HepG2 (cell line): ENCODE measurements around the gene TF. TPM values are rescaled to one million over a fixed set of nuclear protein-coding genes. Genes with fewer than 3 reads are reported as not detected.
A peak's percentile ranks its signal among the peaks of the same experiment; 100 is the strongest.

Experiments
- FOXA1 ChIP-seq, 2 experiments: fragments of 450-650 bp in 1 of 2; sonication (generic) in 1 of 2; formaldehyde crosslinking in 1 of 2; IDR thresholded peaks; 2 replicates each; pipeline versions ENCODE4 v1.4.0 to v1.6.1; 2016 to 2020; ENCODE audit warnings: missing genetic modification reagents in 1 of 2
- FOXK2 ChIP-seq: fragments of 450-650 bp; IDR thresholded peaks from 2 replicates; pipeline ENCODE4 v1.6.1; 2016
- HCFC1 ChIP-seq: fragments of 150-350 bp; IDR thresholded peaks from 2 replicates; pipeline ENCODE4 v1.6.1; 2014; ENCODE audit warnings: low read depth, low read length
- HMGA1 ChIP-seq: sonication (generic); formaldehyde crosslinking; conservative IDR thresholded peaks from 2 replicates; pipeline ENCODE4 v1.4.0; 2020; ENCODE audit warnings: missing genetic modification reagents
- KDM4B ChIP-seq: sonication (generic); formaldehyde crosslinking; IDR thresholded peaks from 2 replicates; pipeline ENCODE4 v1.4.0; 2020; ENCODE audit warnings: missing genetic modification reagents
- MED13 ChIP-seq: sonication (generic); formaldehyde crosslinking; IDR thresholded peaks from 2 replicates; pipeline ENCODE4 v1.5.0; 2020; ENCODE audit warnings: missing genetic modification reagents
- PPARG ChIP-seq: conservative IDR thresholded peaks from 2 replicates; pipeline ENCODE4 v1.6.1; 2016; ENCODE audit warnings: missing biosample characterization, missing genetic modification reagents
- SIN3A ChIP-seq: IDR thresholded peaks from 2 replicates; pipeline ENCODE4 v1.6.1; 2011; ENCODE audit warnings: low read depth, mild to moderate bottlenecking, control low read depth, low read length, borderline replicate concordance
- SOX13 ChIP-seq, 3 experiments: fragments of 450-650 bp in 1 of 3; sonication (generic) in 1 of 3; formaldehyde crosslinking in 1 of 3; IDR thresholded peaks in 2 of 3; conservative IDR thresholded peaks in 1 of 3; 2 replicates each; pipeline versions ENCODE4 v1.5.0 to v1.6.1; 2016 to 2020; ENCODE audit warnings: antibody characterized with exemption in 1 of 3, mild to moderate bottlenecking in 1 of 3, missing compliant biosample characterization in 1 of 3, missing genetic modification reagents in 1 of 3, moderate library complexity in 1 of 3
- SP2 ChIP-seq: sonication (generic); formaldehyde crosslinking; IDR thresholded peaks from 2 replicates; pipeline ENCODE4 v1.5.1; 2020; ENCODE audit warnings: mild to moderate bottlenecking, missing genetic modification reagents
- TCF7L2 ChIP-seq: IDR thresholded peaks from 2 replicates; pipeline ENCODE4 v1.6.1; 2011; ENCODE audit warnings: mild to moderate bottlenecking, low read depth, low read length, moderate library complexity
- ZNF143 ChIP-seq: sonication (generic); formaldehyde crosslinking; IDR thresholded peaks from 2 replicates; pipeline ENCODE4 v1.4.0; 2020; ENCODE audit warnings: missing genetic modification reagents
- ZNF460 ChIP-seq: sonication (generic); formaldehyde crosslinking; IDR thresholded peaks from 2 replicates; pipeline ENCODE4 v1.5.1; 2020; ENCODE audit warnings: missing genetic modification reagents, mild to moderate bottlenecking, borderline replicate concordance
- ZNF556 ChIP-seq: sonication (generic); formaldehyde crosslinking; IDR thresholded peaks from 2 replicates; pipeline ENCODE4 v1.4.0; 2020; ENCODE audit warnings: mild to moderate bottlenecking, missing genetic modification reagents, borderline replicate concordance
- ZNF629 ChIP-seq: sonication (generic); formaldehyde crosslinking; conservative IDR thresholded peaks from 2 replicates; pipeline ENCODE4 v1.5.0; 2020; ENCODE audit warnings: missing genetic modification reagents
- ZNF660 ChIP-seq: sonication (generic); formaldehyde crosslinking; IDR thresholded peaks from 2 replicates; pipeline ENCODE4 v1.5.1; 2020; ENCODE audit warnings: mild to moderate bottlenecking, low read depth, missing genetic modification reagents, borderline replicate concordance
- polyA plus RNA-seq, 8 experiments: library from polyadenylated mRNA; depleted of rRNA in 3 of 8; stranded (reverse) in 7 of 8; unstranded in 1 of 8; fragments of >200 nt; fragmentation: Illumina TruSeq in 4 of 8; extraction: Trizol in 4 of 8; gene quantifications; 2 replicates each; pipeline versions ENCODE4 v1.2.1 to v1.2.3, GENCODE V29; 2011 to 2016; ENCODE audit warnings: low read depth in 4 of 8, missing spikeins in 1 of 8, mixed read lengths in 1 of 8; ENCODE audit not compliant: insufficient read depth in 1 of 8
- total RNA-seq, 5 experiments: library from RNA; depleted of rRNA; stranded (reverse); fragments of >200 nt; fragmentation: Illumina TruSeq; extraction: Trizol; gene quantifications; 2 replicates each; pipeline ENCODE4 v1.2.3, GENCODE V29; 2016; ENCODE audit warnings: low read depth in 1 of 5
- TF ChIP-seq, protein P1 (sequence below): sonication (generic); formaldehyde crosslinking; IDR thresholded peaks from 2 replicates; pipeline ENCODE4 v1.4.0; 2020; ENCODE audit warnings: missing genetic modification reagents
- TF ChIP-seq, protein P2 (sequence below): sonication (generic); formaldehyde crosslinking; IDR thresholded peaks from 2 replicates; pipeline ENCODE4 v1.4.0; 2020; ENCODE audit warnings: missing genetic modification reagents, low read depth, mild to moderate bottlenecking, borderline replicate concordance
- TF ChIP-seq, protein P3 (sequence below): IDR thresholded peaks from 2 replicates; pipeline ENCODE4 v1.6.1; 2012; ENCODE audit warnings: low read length, improper control_type of control experiment
- TF ChIP-seq, protein P4 (sequence below): sonication (generic); formaldehyde crosslinking; conservative IDR thresholded peaks from 2 replicates; pipeline ENCODE4 v1.8.0; 2022; ENCODE audit warnings: missing genetic modification reagents

Gene TF
- total and polyA plus RNA-seq, 2 of the 13 experiments (the other 11 are each of a cell fraction or from before 2014, with no cell fraction given), result 10,074 to 11,821 TPM

DNA sequence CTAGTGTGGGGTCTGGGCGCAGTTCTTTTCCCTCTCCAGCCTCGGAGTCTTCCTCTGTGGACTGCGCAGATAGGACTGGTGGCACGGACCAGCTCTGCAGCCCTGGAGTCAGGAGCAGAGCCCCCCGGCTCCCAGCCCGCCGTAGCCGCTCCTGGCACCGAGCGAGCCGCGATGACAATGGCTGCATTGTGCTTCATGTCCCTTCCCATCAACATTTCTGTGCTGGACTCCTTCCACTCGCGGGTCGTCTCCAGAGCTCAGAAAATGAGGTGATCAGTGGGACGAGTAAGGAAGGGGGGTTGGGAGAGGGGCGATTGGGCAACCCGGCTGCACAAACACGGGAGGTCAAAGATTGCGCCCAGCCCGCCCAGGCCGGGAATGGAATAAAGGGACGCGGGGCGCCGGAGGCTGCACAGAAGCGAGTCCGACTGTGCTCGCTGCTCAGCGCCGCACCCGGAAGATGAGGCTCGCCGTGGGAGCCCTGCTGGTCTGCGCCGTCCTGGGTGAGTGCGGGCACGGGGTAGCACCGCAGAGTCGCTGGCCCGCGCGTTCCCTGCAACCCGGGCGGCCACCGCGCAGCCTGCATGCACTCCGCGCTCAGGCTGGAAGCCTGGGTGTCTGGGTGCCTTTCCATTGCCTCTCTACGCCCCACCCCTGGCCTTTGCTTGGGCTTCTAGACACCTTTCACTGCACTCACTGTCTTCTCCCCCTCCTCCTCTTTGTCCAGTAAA, at the start of gene TF (continued):
- TF ChIP-seq, protein P1, sequence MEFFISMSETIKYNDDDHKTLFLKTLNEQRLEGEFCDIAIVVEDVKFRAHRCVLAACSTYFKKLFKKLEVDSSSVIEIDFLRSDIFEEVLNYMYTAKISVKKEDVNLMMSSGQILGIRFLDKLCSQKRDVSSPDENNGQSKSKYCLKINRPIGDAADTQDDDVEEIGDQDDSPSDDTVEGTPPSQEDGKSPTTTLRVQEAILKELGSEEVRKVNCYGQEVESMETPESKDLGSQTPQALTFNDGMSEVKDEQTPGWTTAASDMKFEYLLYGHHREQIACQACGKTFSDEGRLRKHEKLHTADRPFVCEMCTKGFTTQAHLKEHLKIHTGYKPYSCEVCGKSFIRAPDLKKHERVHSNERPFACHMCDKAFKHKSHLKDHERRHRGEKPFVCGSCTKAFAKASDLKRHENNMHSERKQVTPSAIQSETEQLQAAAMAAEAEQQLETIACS (CRISPR knock-in tag), result no peak
- TF ChIP-seq PPARG (CRISPR knock-in tag) (peak; percentile 77), HMGA1 (CRISPR knock-in tag) (no peak), ZNF143 (peak; percentile 57), SOX13 (IDR thresholded peaks at IDR 0.05) (peak; percentile 77), SOX13 (CRISPR knock-in tag; conservative IDR thresholded peaks at IDR 0.05 in 1 of 2, IDR thresholded peaks at IDR 0.05 in 1 of 2) (peak in 1 of 2 experiments; percentile 93; a peak in 2 of 4 replicates), ZNF629 (CRISPR knock-in tag) (peak; percentile 56), FOXK2 (no peak), FOXA1 (IDR thresholded peaks at IDR 0.05) (no peak), FOXA1 (CRISPR knock-in tag; IDR thresholded peaks at IDR 0.05) (peak; percentile 92), SIN3A (peak; percentile 95), ZNF660 (CRISPR knock-in tag) (no peak), ZNF460 (CRISPR knock-in tag) (peak; percentile 72; the same call in 1 of the 2 replicates), TCF7L2 (no peak), ZNF556 (CRISPR knock-in tag) (peak; percentile 97), MED13 (CRISPR knock-in tag) (peak; percentile 98), SP2 (CRISPR knock-in tag) (peak; percentile 31; the same call in 1 of the 2 replicates), HCFC1 (no peak), KDM4B (CRISPR knock-in tag) (peak; percentile 96)
- TF ChIP-seq, protein P2, sequence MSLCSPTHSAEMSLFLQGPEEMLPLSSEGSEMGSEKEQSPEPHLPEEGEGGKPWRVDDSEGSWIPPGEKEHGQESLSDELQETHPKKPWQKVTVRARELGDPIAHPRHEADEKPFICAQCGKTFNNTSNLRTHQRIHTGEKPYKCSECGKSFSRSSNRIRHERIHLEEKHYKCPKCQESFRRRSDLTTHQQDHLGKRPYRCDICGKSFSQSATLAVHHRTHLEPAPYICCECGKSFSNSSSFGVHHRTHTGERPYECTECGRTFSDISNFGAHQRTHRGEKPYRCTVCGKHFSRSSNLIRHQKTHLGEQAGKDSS (CRISPR knock-in tag), result peak; percentile 96
- TF ChIP-seq, protein P3, sequence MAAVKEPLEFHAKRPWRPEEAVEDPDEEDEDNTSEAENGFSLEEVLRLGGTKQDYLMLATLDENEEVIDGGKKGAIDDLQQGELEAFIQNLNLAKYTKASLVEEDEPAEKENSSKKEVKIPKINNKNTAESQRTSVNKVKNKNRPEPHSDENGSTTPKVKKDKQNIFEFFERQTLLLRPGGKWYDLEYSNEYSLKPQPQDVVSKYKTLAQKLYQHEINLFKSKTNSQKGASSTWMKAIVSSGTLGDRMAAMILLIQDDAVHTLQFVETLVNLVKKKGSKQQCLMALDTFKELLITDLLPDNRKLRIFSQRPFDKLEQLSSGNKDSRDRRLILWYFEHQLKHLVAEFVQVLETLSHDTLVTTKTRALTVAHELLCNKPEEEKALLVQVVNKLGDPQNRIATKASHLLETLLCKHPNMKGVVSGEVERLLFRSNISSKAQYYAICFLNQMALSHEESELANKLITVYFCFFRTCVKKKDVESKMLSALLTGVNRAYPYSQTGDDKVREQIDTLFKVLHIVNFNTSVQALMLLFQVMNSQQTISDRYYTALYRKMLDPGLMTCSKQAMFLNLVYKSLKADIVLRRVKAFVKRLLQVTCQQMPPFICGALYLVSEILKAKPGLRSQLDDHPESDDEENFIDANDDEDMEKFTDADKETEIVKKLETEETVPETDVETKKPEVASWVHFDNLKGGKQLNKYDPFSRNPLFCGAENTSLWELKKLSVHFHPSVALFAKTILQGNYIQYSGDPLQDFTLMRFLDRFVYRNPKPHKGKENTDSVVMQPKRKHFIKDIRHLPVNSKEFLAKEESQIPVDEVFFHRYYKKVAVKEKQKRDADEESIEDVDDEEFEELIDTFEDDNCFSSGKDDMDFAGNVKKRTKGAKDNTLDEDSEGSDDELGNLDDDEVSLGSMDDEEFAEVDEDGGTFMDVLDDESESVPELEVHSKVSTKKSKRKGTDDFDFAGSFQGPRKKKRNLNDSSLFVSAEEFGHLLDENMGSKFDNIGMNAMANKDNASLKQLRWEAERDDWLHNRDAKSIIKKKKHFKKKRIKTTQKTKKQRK, result no peak
- TF ChIP-seq, protein P4, sequence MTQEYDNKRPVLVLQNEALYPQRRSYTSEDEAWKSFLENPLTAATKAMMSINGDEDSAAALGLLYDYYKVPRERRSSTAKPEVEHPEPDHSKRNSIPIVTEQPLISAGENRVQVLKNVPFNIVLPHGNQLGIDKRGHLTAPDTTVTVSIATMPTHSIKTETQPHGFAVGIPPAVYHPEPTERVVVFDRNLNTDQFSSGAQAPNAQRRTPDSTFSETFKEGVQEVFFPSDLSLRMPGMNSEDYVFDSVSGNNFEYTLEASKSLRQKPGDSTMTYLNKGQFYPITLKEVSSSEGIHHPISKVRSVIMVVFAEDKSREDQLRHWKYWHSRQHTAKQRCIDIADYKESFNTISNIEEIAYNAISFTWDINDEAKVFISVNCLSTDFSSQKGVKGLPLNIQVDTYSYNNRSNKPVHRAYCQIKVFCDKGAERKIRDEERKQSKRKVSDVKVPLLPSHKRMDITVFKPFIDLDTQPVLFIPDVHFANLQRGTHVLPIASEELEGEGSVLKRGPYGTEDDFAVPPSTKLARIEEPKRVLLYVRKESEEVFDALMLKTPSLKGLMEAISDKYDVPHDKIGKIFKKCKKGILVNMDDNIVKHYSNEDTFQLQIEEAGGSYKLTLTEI (CRISPR knock-in tag), result no peak
